NCI-H2196 (cell line): ENCODE data around the gene ERFL.

Source experiments
- DNase-seq: peaks from one replicate; lab custom pipeline; 2025; ENCODE audit not compliant: unreplicated experiment; lab: John Stamatoyannopoulos, UW

The ERFL gene

GRCh38 chr19:41901707-41902360, 26.4 kb downstream of the ERFL start:
- DNase-seq, result no peak

GRCh38 chr19:41898235-41898634, 30.0 kb downstream of the ERFL start:
- DNase-seq, result no peak

GRCh38 chr19:41897820-41898219, 30.4 kb downstream of the ERFL start:
- DNase-seq, result no peak

- no peak for DNase-seq
Observed at GRCh38 chr19:41897181-41897580, 31.1 kb downstream of the ERFL start.

GRCh38 chr19:41896581-41896942, 31.7 kb downstream of the ERFL start:
- no peak for DNase-seq

GRCh38 chr19:41895745-41896580, 32.3 kb downstream of the ERFL start:
- DNase-seq, result no peak

- no peak for DNase-seq
Observed at GRCh38 chr19:41894350-41894749, 33.9 kb downstream of the ERFL start.

GRCh38 chr19:41893899-41894298, 34.4 kb downstream of the ERFL start:
- no peak for DNase-seq

- no peak for DNase-seq
Observed at GRCh38 chr19:41892173-41892902, 35.9 kb downstream of the ERFL start.

- no peak for DNase-seq
Observed at GRCh38 chr19:41890936-41891335, 37.3 kb downstream of the ERFL start.

- no peak for DNase-seq
Observed at GRCh38 chr19:41889896-41890295, 38.4 kb downstream of the ERFL start.

- DNase-seq, result no peak
Observed at GRCh38 chr19:41888926-41889325, 39.3 kb downstream of the ERFL start.

- peak; percentile 84 for DNase-seq
Observed at GRCh38 chr19:41887711-41888382, 40.4 kb downstream of the ERFL start.

- DNase-seq, result no peak
Observed at GRCh38 chr19:41886761-41887710, 41.2 kb downstream of the ERFL start.

- DNase-seq, result peak; percentile 98
Observed at GRCh38 chr19:41883821-41884733, 44.2 kb downstream of the ERFL start.

- DNase-seq, result no peak
Observed at GRCh38 chr19:41883463-41883820, 44.8 kb downstream of the ERFL start.

GRCh38 chr19:41882568-41883462, 45.4 kb downstream of the ERFL start, which contains the start of gene ARHGEF1:
TSS of gene ARHGEF1 (plus strand) at chr19:41883184. CDS start at chr19:41888083, 4,899 bp downstream.
- DNase-seq, result no peak

GRCh38 chr19:41880329-41880708, 47.9 kb downstream of the ERFL start:
- no peak for DNase-seq
